Smooth muscle cell (in vitro differentiated cells): ENCODE results near the gene SLC2A11. TPM values are rescaled to one million over a fixed set of nuclear protein-coding genes. Genes with fewer than 3 reads are reported as not detected.
"Not testable (repeated sequence)": the region's sequence is repeated elsewhere in the genome, so short reads cannot be mapped to it uniquely, and the experiment has no call there.

ENCODE experiments used
- DNase-seq: peaks from one replicate; lab custom pipeline; 2025; ENCODE audit not compliant: unreplicated experiment; lab: John Stamatoyannopoulos, UW
- H2AFZ ChIP-seq: fragments of 200-600 bp; sonication (generic); 2 replicates; pipeline ENCODE4 v1.6.0; 2016; ENCODE audit warnings: antibody characterized with exemption, low read depth, mild to moderate bottlenecking
- H3F3A ChIP-seq: fragments of 200-600 bp; sonication (generic); 2 replicates; pipeline ENCODE4 v1.6.0; 2017; ENCODE audit warnings: antibody characterized with exemption, low read depth
- H3K27ac ChIP-seq: fragments of 200-600 bp; sonication (generic); 2 replicates; pipeline ENCODE4 v1.5.1; 2016; ENCODE audit warnings: low read depth, mild to moderate bottlenecking
- H3K27me3 ChIP-seq: fragments of 200-600 bp; sonication (generic); 2 replicates; pipeline ENCODE4 v1.6.1; 2016; ENCODE audit warnings: low read depth, mild to moderate bottlenecking
- H3K36me3 ChIP-seq: fragments of 200-600 bp; sonication (generic); 2 replicates; pipeline ENCODE4 v1.5.1; 2016; ENCODE audit warnings: low read depth
- H3K4me1 ChIP-seq: fragments of 200-600 bp; sonication (generic); 2 replicates; pipeline ENCODE4 v1.5.1; 2016; ENCODE audit warnings: low read depth
- H3K4me2 ChIP-seq: fragments of 200-600 bp; sonication (generic); 2 replicates; pipeline ENCODE4 v1.6.0; 2016; ENCODE audit warnings: mild to moderate bottlenecking
- H3K4me3 ChIP-seq: fragments of 200-600 bp; sonication (generic); 2 replicates; pipeline ENCODE4 v1.5.1; 2016; ENCODE audit warnings: mild to moderate bottlenecking
- H3K79me2 ChIP-seq: fragments of 200-600 bp; sonication (generic); 2 replicates; pipeline ENCODE4 v1.6.0; 2016; ENCODE audit warnings: low read depth, mild to moderate bottlenecking
- H3K9ac ChIP-seq: fragments of 200-600 bp; sonication (generic); 2 replicates; pipeline ENCODE4 v1.6.0; 2016; ENCODE audit warnings: low read depth
- H3K9me3 ChIP-seq: fragments of 200-600 bp; sonication (generic); replicated peaks from 2 replicates; pipeline ENCODE4 v1.5.1; 2016; ENCODE audit warnings: low read depth
- H4K20me1 ChIP-seq: fragments of 200-600 bp; sonication (generic); 2 replicates; pipeline ENCODE4 v1.6.0; 2016; ENCODE audit warnings: low read depth
- WGBS: methylation state at CpG from one replicate; pipeline ENCODE4 v1.1.7; 2016; ENCODE audit warnings: low lambda C conversion rate; 5-methylcytosine and 5-hydroxymethylcytosine counted together
- polyA plus RNA-seq: library from polyadenylated mRNA; unstranded; fragments of >200 nt; fragmentation: Nextera tagmentation; extraction: Ambion mirVana; gene quantifications from 2 replicates; pipeline ENCODE4 v1.2.1, GENCODE V29; 2016
- total RNA-seq: library from RNA; depleted of rRNA; stranded (reverse); fragments of >200 nt; gene quantifications from 2 replicates; pipeline ENCODE4 v1.2.3, GENCODE V29; 2014
- TF ChIP-seq, protein P1 (sequence below): fragments of 200-600 bp; sonication (generic); IDR thresholded peaks from 2 replicates; pipeline ENCODE4 v1.5.1; 2017; ENCODE audit warnings: borderline replicate concordance, mild to moderate bottlenecking, antibody characterized with exemption; ENCODE audit not compliant: insufficient read depth, poor library complexity, severe bottlenecking

Gene SLC2A11
- total and polyA plus RNA-seq, 2 experiments from 2014 or later, result 3.5 to 9.5 TPM

DNA sequence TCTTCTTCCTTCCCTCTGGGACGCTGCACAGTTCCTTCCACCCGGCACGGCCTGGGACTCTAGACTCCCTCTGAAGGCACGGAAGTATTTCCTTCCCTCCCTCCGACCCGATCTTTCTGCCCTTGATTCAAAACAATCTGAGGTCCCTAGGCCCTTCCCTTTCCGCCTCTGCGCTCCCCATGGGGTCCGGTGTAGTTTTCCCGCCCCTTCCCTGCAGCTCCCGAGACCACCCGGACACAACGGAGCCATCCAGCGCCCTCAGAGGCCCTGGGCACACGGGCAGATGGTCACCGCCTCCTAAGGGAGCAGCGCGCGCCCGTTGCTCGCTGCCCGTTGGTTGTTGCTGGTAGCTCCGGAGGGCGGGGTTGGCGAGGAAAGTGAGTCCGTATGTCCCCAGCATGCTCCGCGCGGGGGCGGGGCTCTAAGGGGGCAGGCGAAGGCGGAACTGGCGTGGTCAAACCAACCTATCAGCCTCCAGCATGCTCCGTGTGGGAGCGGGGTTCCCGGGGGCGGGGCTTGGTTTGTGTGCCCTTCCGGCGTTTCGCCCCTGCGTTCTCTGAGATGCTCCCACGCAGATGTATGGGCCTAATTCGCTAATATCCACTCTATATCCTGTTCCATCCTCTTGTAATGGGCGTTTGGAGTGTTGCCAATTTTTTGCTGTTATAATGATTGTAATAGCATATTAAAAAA, 56.1 kb downstream of the SLC2A11 start:
- Histone ChIP-seq H3F3A (peaks cover 13% of the 10 kb centered on the region), H3K27me3 (no peaks in the 10 kb centered on the region), H3K9ac (peak overlapping the region; percentile 69), H2AFZ (no peak overlapping the region), H4K20me1 (no peaks in the 10 kb centered on the region), H3K9me3 (no peaks in the 10 kb centered on the region), H3K79me2 (peaks cover 8% of the 10 kb centered on the region), H3K4me1 (peaks cover 6% of the 10 kb centered on the region), H3K27ac (peak overlapping the region; percentile 71), H3K4me3 (peak overlapping the region; percentile 61), H3K36me3 (no peaks in the 10 kb centered on the region), H3K4me2 (peak overlapping the region; percentile 90)
- 3% methylated on average over 44 of the region's 44 CpGs for WGBS
- TF ChIP-seq, protein P1, sequence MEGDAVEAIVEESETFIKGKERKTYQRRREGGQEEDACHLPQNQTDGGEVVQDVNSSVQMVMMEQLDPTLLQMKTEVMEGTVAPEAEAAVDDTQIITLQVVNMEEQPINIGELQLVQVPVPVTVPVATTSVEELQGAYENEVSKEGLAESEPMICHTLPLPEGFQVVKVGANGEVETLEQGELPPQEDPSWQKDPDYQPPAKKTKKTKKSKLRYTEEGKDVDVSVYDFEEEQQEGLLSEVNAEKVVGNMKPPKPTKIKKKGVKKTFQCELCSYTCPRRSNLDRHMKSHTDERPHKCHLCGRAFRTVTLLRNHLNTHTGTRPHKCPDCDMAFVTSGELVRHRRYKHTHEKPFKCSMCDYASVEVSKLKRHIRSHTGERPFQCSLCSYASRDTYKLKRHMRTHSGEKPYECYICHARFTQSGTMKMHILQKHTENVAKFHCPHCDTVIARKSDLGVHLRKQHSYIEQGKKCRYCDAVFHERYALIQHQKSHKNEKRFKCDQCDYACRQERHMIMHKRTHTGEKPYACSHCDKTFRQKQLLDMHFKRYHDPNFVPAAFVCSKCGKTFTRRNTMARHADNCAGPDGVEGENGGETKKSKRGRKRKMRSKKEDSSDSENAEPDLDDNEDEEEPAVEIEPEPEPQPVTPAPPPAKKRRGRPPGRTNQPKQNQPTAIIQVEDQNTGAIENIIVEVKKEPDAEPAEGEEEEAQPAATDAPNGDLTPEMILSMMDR, result no peak
- DNase-seq, result peak; percentile 97

GRCh38 chr22:23915290-23915689, 57.6 kb downstream of the SLC2A11 start:
- Histone ChIP-seq H3K9ac (no peak overlapping the region), H3K4me1 (peaks cover 6% of the 10 kb centered on the region), H3K9me3 (no peaks in the 10 kb centered on the region), H3K79me2 (peaks cover 8% of the 10 kb centered on the region), H3K27me3 (no peaks in the 10 kb centered on the region), H4K20me1 (no peaks in the 10 kb centered on the region), H3F3A (peaks cover 13% of the 10 kb centered on the region), H3K27ac (no peak overlapping the region), H3K36me3 (no peaks in the 10 kb centered on the region), H3K4me2 (no peak overlapping the region), H2AFZ (no peak overlapping the region), H3K4me3 (no peak overlapping the region)
- DNase-seq, result no peak
- 99% methylated on average over 3 of the region's 3 CpGs for WGBS
- TF ChIP-seq, protein P1, result no peak

- H2AFZ ChIP-seq, H4K20me1 ChIP-seq, H3K36me3 ChIP-seq, H3K27me3 ChIP-seq, DNase-seq, H3K79me2 ChIP-seq, H3K9ac ChIP-seq, H3K4me3 ChIP-seq, H3F3A ChIP-seq, H3K4me1 ChIP-seq, H3K4me2 ChIP-seq, H3K9me3 ChIP-seq: not testable (repeated sequence)
- WGBS, result 100% methylated on average over 1 of the region's 1 CpG
- peak overlapping the region; percentile 82 for H3K27ac ChIP-seq
Measured at GRCh38 chr22:23920267-23920611, 62.6 kb downstream of the SLC2A11 start.

DNA sequence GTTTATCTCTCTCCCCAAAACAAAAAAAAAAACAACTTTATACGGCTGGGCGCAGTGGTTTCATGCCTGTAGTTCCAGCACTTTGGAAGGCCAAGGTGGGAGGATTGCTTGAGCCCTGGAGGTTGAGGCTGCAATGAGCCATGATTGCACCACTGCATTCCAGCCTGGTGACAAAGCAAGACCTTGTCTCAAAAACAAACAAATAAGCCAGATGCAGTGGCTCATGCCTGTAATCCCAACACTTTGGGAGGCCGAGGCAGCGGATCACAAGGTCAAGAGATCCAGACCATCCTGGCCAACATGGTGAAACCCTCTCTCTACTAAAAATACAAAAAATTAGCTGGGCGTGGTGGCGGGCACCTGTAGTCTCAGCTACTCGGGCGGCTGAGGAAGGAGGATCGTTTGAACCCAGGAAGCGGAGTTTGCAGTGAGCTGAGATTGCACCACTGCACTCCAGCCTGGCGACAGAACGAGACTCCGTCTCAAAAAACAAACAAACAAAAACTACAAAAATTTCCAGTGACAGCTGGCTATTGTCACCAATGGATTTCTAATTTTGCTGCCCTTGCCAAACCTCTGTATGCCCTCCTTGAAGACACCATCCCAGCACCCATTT, 64.0 kb downstream of the SLC2A11 start:
- H3F3A ChIP-seq, H3K9ac ChIP-seq, H2AFZ ChIP-seq, H3K4me2 ChIP-seq, DNase-seq, H4K20me1 ChIP-seq, H3K9me3 ChIP-seq, H3K27me3 ChIP-seq, H3K4me3 ChIP-seq, H3K79me2 ChIP-seq, H3K36me3 ChIP-seq, H3K4me1 ChIP-seq: not testable (repeated sequence)
- WGBS, result 83% methylated on average over 13 of the region's 13 CpGs
- H3K27ac ChIP-seq, result peak overlapping the region; percentile 50
